Uterus (tissue), 4 donors: Measurements from ENCODE around the gene TLE2. TPM values are rescaled to one million over a fixed set of nuclear protein-coding genes. Genes with fewer than 3 reads are reported as not detected.
"Not testable (repeated sequence)": the region's sequence is repeated elsewhere in the genome, so short reads cannot be mapped to it uniquely, and the experiment has no call there.

Experiments used
- DNase-seq, 2 donors: peaks; one replicate each; pipeline ENCODE4 v3.0.0-alpha.2; 2019 to 2020
- H3K27ac ChIP-seq, 2 donors: fragments of 200-600 bp; sonication (generic); 1 replicate in 1 of 2; 2 replicates in 1 of 2; pipeline ENCODE4 v1.5.1; 2016 to 2018
- H3K27me3 ChIP-seq, 2 donors: fragments of 200-600 bp; sonication (generic); one replicate each; pipeline ENCODE4 v1.5.1; 2018 to 2019; ENCODE audit warnings: control low read depth in 1 of 2
- H3K36me3 ChIP-seq, 2 donors: fragments of 200-600 bp; sonication (generic); one replicate each; pipeline ENCODE4 v1.5.1; 2019; ENCODE audit warnings: control low read depth in 1 of 2
- H3K4me1 ChIP-seq, 2 donors: fragments of 200-600 bp; sonication (generic); one replicate each; pipeline ENCODE4 v1.5.1; 2018 to 2019; ENCODE audit warnings: control low read depth in 1 of 2
- H3K4me3 ChIP-seq, 2 donors: fragments of 200-600 bp; sonication (generic); 1 replicate in 1 of 2; 2 replicates in 1 of 2; pipeline ENCODE4 v1.5.1; 2018 to 2019; ENCODE audit warnings: mild to moderate bottlenecking in 1 of 2
- H3K9me3 ChIP-seq, 2 donors: fragments of 200-600 bp; sonication (generic); one replicate each; pipeline ENCODE4 v1.5.1; 2019; ENCODE audit warnings: control low read depth in 1 of 2
- POLR2A ChIP-seq, 2 donors: fragments of 450-650 bp; IDR thresholded peaks; one replicate each; pipeline ENCODE4 v1.6.1; 2016; ENCODE audit warnings: antibody characterized with exemption in 2 of 2, mild to moderate bottlenecking in 1 of 2, moderate library complexity in 1 of 2
- intact Hi-C: fragments of 100-400 bp; cut with DNase I; formaldehyde crosslinking; loops from one replicate; pipeline ENCODE4 v1.15.1; 2023; ENCODE audit warnings: low total_unique reads
- total RNA-seq, 4 donors: library from RNA; depleted of rRNA in 3 of 4; stranded (reverse); fragments of >200 nt in 3 of 4; gene quantifications; one replicate each; pipeline versions ENCODE4 v1.1.0 to v1.2.4, GENCODE V29; 2014 to 2023
- TF ChIP-seq, protein P1 (sequence below), 4 experiments: fragments of 200-600 bp in 2 of 4; fragments of 450-650 bp in 2 of 4; sonication (generic) in 2 of 4; IDR thresholded peaks; one replicate each; pipeline ENCODE4 v1.5.1; 2016 to 2019; ENCODE audit warnings: antibody characterized with exemption in 4 of 4, mild to moderate bottlenecking in 2 of 4, moderate library complexity in 1 of 4
- donor health status: DM: yes; HTN: yes; CAD: no.

TLE2 gene
- total RNA-seq, 4 donors from 2014 or later, result 24.9 to 102 (median 62.3) TPM

DNA sequence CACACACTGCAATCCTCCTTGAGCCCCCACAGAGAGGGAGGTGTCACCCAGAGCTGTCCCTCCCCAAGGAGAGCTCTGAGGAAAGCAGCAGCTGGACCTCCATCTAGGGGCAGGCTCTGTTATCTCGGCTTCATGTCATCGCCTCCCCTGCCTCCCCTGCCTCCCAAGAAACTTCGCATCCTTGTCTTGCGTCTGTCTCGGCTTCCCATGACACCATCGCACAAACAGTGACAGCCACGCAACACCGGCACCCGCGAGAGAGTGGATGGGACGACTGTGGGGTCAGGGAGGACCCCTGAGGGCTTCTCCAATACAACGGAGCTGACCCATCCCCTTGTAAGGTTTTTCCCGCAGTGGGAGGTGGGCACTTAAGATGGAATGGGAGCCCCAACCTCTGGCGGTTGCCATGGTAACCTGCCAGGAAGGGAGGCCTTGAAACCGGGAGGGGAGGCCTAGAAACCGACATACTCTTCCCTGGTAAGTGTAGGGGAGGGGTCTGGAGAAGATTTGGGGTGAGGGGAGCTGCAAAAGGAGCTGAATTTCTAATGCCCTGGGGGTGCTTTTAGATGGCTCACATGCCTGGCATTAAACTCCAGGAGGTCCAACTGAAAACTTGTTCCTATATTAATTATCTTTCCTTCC lies 16.3 kb downstream of the TLE2 start:
- TF ChIP-seq, protein P1, sequence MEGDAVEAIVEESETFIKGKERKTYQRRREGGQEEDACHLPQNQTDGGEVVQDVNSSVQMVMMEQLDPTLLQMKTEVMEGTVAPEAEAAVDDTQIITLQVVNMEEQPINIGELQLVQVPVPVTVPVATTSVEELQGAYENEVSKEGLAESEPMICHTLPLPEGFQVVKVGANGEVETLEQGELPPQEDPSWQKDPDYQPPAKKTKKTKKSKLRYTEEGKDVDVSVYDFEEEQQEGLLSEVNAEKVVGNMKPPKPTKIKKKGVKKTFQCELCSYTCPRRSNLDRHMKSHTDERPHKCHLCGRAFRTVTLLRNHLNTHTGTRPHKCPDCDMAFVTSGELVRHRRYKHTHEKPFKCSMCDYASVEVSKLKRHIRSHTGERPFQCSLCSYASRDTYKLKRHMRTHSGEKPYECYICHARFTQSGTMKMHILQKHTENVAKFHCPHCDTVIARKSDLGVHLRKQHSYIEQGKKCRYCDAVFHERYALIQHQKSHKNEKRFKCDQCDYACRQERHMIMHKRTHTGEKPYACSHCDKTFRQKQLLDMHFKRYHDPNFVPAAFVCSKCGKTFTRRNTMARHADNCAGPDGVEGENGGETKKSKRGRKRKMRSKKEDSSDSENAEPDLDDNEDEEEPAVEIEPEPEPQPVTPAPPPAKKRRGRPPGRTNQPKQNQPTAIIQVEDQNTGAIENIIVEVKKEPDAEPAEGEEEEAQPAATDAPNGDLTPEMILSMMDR (IDR thresholded peaks at IDR 0.05), result no peak
- no peak for TF ChIP-seq POLR2A (IDR thresholded peaks at IDR 0.05)
- no peaks in the 10 kb centered on the region for H3K27me3 ChIP-seq
- no peaks in the 10 kb centered on the region for H3K36me3 ChIP-seq
- no peaks in the 10 kb centered on the region for H3K9me3 ChIP-seq
- no peak overlapping the region for H3K27ac ChIP-seq
- H3K4me3 ChIP-seq, result no peak overlapping the region
- intact Hi-C loops, result no loop called here
- H3K4me1 ChIP-seq, result no peaks in the 10 kb centered on the region
- DNase-seq, result no peak

DNA sequence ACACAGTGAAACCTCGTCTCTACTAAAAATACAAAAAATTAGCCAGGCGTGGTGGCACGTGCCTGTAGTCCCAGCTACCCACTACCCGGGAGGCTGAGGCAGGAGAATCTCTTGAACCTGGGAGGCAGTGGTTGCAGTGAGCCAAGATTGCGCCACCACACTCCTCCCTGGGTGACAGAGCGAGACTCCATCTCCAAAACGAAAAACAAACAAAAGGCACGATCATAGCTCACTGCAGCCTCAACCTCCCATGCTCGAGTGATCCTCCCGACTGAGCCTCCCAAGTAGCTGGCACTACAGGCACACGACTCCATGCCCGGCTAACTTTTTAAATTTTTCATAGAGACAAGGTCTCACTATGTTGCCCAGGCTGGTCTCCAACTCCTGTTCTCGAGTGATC lies 17.0 kb downstream of the TLE2 start:
- H3K36me3 ChIP-seq, H3K9me3 ChIP-seq, H3K4me3 ChIP-seq, H3K4me1 ChIP-seq, H3K27ac ChIP-seq, intact Hi-C loops, DNase-seq, H3K27me3 ChIP-seq: not testable (repeated sequence)

DNA sequence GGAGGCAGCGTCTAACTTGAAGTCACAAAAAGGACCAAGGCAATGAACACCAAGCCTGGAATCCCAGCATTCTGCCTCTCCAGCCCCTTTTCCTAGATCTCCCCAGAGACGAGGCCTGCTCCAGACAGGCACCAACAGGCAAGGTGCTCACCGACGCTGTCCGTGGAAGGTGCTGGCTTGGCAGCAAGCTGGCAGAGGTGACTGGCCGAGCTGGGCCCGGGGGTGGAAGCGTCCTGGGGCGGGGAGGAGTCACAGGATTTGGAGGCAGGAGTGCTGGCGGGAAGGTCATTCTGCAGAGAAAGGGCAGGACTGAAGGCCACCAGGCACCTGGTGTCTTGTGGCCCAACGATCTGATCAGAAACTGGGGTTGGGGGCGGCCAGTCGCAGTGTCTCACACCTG lies 18.2 kb downstream of the TLE2 start:
- no peaks in the 10 kb centered on the region for H3K36me3 ChIP-seq
- H3K4me3 ChIP-seq, result no peak overlapping the region
- intact Hi-C loops, result no loop called here
- no peaks in the 10 kb centered on the region for H3K9me3 ChIP-seq
- H3K4me1 ChIP-seq, result no peaks in the 10 kb centered on the region
- DNase-seq, result no peak
- no peak overlapping the region for H3K27ac ChIP-seq
- no peaks in the 10 kb centered on the region for H3K27me3 ChIP-seq
- TF ChIP-seq, protein P1 (IDR thresholded peaks at IDR 0.05), result no peak
- no peak for TF ChIP-seq POLR2A (IDR thresholded peaks at IDR 0.05)

DNA sequence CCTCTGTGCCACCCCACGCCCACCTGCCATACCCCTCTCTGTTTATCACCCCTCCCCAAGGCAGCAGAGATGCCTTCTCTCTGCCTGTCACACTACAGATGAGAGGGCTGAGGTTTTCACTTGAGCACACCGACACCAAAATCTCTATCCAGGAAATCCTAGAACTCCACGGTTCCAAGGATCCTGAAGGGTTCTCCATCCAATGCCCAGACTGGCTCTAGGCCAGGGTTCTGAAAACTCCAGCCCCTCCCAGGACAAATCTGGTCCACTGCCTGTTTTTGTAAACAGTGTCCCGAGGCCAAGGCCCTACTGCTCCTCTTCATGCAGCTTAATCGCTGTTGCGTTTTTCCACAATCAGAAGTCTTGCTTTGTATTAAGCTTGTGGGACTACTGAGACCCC lies 20.1 kb downstream of the TLE2 start:
- no peaks in the 10 kb centered on the region for H3K4me1 ChIP-seq
- no peaks in the 10 kb centered on the region for H3K9me3 ChIP-seq
- TF ChIP-seq POLR2A (IDR thresholded peaks at IDR 0.05), result no peak
- TF ChIP-seq, protein P1 (IDR thresholded peaks at IDR 0.05), result no peak
- intact Hi-C loops, result no loop called here
- no peak for DNase-seq
- no peak overlapping the region for H3K27ac ChIP-seq
- no peaks in the 10 kb centered on the region for H3K27me3 ChIP-seq
- H3K36me3 ChIP-seq, result no peaks in the 10 kb centered on the region
- no peak overlapping the region for H3K4me3 ChIP-seq

DNA sequence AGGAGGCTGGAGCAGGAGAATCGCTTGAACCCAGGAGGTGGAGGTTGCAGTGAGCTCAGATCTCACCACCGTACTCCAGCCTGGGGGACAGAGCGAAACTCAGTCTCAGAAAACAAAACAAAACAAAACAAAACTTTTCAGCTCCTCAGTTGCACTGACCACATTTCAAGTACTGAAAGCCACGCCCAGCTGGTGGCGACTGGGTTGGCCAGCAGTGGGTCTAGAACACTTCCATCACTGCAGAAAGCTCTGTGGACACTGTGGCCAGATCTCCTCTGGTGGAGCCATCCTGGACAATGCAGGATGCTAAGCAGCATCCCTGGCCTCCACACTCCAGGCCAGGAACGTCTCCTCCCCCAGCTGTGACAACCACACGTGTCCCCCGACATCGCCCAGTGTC lies 21.1 kb downstream of the TLE2 start:
- intact Hi-C loops, result no loop called here
- no peak for TF ChIP-seq POLR2A (IDR thresholded peaks at IDR 0.05)
- TF ChIP-seq, protein P1 (IDR thresholded peaks at IDR 0.05), result no peak
- Histone ChIP-seq H3K27me3 (no peaks in the 10 kb centered on the region), H3K4me1 (no peaks in the 10 kb centered on the region), H3K9me3 (no peaks in the 10 kb centered on the region), H3K4me3 (no peak overlapping the region), H3K27ac (no peak overlapping the region), H3K36me3 (no peaks in the 10 kb centered on the region)
- no peak for DNase-seq
